Ramos (cell line): ENCODE data around the gene CA5A.
"Not testable (repeated sequence)": the region's sequence is repeated elsewhere in the genome, so short reads cannot be mapped to it uniquely, and the experiment has no call there.

Experiments used
- in situ Hi-C: fragments of 300-500 bp; cut with MboI; formaldehyde crosslinking; loops from one replicate; pipeline ENCODE4 v1.14.3; 2022; ENCODE audit warnings: low sequenced_read_pairs; ENCODE audit not compliant: unreplicated experiment

The CA5A gene

GRCh38 chr16:87930456-87930855, 5.9 kb downstream of the CA5A start:
- in situ Hi-C loops, result no loop called here

GRCh38 chr16:87929986-87930385, 6.3 kb downstream of the CA5A start:
- in situ Hi-C loops, result no loop called here

- in situ Hi-C loops, result no loop called here
Measured at GRCh38 chr16:87927195-87927562, 9.2 kb downstream of the CA5A start.

GRCh38 chr16:87926246-87927194, 9.8 kb downstream of the CA5A start:
- in situ Hi-C loops, result no loop called here

- in situ Hi-C loops, result no loop called here
Measured at GRCh38 chr16:87924811-87925670, 11.3 kb downstream of the CA5A start.

- in situ Hi-C loops, result no loop called here
Measured at GRCh38 chr16:87924041-87924810, 12.1 kb downstream of the CA5A start.

GRCh38 chr16:87922250-87922871, 14.0 kb downstream of the CA5A start:
- in situ Hi-C loops, result no loop called here

- in situ Hi-C loops, result no loop called here
Measured at GRCh38 chr16:87921236-87921773, 15.0 kb downstream of the CA5A start.

GRCh38 chr16:87919681-87919994, 16.7 kb downstream of the CA5A start:
- in situ Hi-C loops, result no loop called here

- in situ Hi-C loops, result no loop called here
Measured at GRCh38 chr16:87918866-87919680, 17.3 kb downstream of the CA5A start.

GRCh38 chr16:87918338-87918737, 18.0 kb downstream of the CA5A start:
- in situ Hi-C loops, result no loop called here

GRCh38 chr16:87917503-87917902, 18.8 kb downstream of the CA5A start:
- in situ Hi-C loops, result no loop called here

GRCh38 chr16:87914812-87915211, 21.5 kb downstream of the CA5A start:
- in situ Hi-C loops, result no loop called here

- in situ Hi-C loops, result not testable (repeated sequence)
Measured at GRCh38 chr16:87914021-87914725, 22.2 kb downstream of the CA5A start.

GRCh38 chr16:87912691-87913090, 23.6 kb downstream of the CA5A start:
- in situ Hi-C loops, result not testable (repeated sequence)

- in situ Hi-C loops, result not testable (repeated sequence)
Measured at GRCh38 chr16:87911106-87911763, 25.1 kb downstream of the CA5A start.

GRCh38 chr16:87909203-87909935, 27.0 kb downstream of the CA5A start:
- in situ Hi-C loops, result loop anchor here (10.0 kb wide), 1 partner anchor 355 kb away; no protein-coding TSS in a partner anchor
